HG02763 (cell line): ENCODE measurements around the gene SLC16A14.
A peak's percentile ranks its signal among the peaks of the same experiment; 100 is the strongest.

Source experiments
- ATAC-seq: cut with Tn5 transposase; IDR thresholded peaks from one replicate; pipeline ENCODE4 v1.9.1; 2021; ENCODE audit warnings: mild to moderate bottlenecking, moderate library complexity; ENCODE audit not compliant: unreplicated experiment

Gene SLC16A14

DNA sequence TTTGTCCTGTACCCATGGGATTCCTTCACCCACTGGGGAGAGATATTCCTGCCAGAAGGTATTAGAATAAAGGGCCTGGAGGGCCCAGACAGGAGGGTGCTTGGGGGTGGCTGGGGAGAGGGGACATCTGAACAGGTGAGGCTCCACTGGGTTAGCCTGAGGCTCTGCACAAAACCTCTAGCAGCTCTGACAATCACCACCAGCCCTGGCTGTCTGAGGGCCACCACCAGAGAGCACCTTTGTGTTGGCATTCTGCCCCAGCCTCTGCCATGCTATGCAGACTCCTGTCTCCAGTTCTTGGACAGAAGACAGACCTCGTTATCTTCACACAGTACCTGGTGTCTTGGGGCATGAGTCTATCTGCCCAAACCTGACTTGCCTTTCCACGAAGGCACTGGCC is 25.3 kb downstream of the SLC16A14 start:
- no peak for ATAC-seq

DNA sequence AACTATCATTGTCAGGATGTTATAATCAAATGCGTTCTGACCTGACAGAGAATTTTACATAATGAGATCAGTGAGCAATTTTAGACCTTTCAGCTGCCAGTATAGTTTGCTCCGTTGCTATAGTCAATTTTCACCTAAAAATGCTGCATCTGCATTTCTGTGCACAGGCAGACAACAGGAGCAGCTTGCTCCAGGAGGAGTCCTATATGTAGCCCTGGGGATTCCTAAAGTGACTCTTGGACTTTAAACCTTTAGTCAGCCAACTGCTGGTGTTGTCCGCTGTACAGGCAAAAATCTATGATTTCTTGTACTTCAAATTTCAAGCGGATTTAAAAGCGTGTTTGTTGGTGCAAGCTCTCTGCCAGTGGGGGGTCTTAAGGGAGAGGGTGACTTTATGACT is 25.7 kb downstream of the SLC16A14 start:
- no peak for ATAC-seq

- no peak for ATAC-seq
Measured at GRCh38 chr2:230042195-230042594, 26.5 kb downstream of the SLC16A14 start.

DNA sequence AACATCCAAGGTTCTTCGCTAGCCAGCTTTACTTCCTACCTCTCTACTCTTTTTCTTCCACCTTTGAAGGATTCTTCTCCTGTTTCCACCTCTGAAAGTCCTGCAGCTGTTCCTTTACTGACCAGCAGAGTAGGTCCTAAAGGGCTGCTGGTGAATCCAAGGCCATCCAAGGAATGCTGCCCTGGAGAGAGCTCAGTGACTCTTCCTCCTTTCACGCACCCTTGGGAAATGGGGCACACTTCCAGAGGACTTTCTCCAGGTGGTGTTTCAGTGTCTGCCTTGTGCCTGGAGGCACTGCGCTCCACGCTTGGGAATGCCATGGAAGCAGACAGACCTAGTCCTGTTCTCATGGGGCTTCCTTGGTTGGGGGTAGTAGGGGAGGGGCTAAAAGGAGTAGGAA is 45.4 kb downstream of the SLC16A14 start:
- no peak for ATAC-seq

DNA sequence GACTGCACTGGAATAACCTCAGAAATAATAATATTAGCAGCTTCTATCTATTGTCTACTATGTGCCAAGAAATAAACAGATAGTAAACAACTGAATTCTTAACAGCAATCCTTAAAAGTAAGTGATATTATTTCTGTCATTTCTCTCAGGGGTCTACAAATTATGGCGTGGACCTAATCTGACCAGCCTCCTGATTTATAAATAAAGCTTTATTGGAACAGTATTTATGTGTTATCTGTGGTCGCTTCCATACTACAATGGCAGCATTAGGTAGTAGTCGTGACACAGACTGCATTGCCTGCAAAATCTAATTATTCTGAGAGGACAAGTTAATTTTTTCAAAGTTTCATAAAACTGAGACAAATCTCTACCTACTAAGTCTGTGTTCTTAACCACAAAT is 49.0 kb downstream of the SLC16A14 start:
- ATAC-seq: no peak

GRCh38 chr2:230018153-230018552 is 50.6 kb downstream of the SLC16A14 start:
- no peak for ATAC-seq

- ATAC-seq: no peak
Measured at GRCh38 chr2:230016844-230017243, 51.9 kb downstream of the SLC16A14 start.

DNA sequence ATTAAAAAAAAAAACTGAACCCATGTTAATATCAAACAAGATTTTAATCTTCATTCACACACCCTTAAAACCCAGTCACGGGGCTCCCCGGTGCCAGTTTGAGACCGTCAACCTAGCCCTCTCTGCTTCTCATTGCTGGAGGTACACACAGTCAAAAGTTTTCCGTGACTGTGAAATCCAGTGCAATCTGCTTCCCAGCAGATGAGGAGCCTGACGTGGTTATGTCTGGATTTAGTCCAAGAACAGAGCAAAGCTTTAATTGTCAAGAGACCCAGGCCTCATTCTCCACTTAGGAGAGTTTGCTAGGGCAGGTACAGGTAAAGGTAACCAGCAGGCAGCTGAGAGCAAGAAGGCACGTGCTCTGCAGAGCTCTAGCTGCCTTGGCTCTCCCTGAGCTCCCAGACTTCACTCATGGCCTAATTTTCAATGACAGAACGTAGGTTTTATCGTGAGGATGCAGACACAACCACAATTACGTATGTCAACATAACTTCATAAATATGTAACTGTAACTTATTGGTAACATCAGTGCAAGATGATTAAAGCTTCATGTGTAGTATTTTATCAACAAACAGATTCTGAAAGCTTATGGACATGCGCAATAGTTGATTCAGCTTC is 56.3 kb downstream of the SLC16A14 start:
- no peak for ATAC-seq

GRCh38 chr2:230011617-230012016 is 57.1 kb downstream of the SLC16A14 start:
- ATAC-seq: no peak

- ATAC-seq: no peak
Measured at GRCh38 chr2:230010501-230010900, 58.2 kb downstream of the SLC16A14 start.

GRCh38 chr2:230008708-230009066 is 60.0 kb downstream of the SLC16A14 start:
- ATAC-seq: no peak

GRCh38 chr2:230007931-230008707 is 60.6 kb downstream of the SLC16A14 start:
- no peak for ATAC-seq

DNA sequence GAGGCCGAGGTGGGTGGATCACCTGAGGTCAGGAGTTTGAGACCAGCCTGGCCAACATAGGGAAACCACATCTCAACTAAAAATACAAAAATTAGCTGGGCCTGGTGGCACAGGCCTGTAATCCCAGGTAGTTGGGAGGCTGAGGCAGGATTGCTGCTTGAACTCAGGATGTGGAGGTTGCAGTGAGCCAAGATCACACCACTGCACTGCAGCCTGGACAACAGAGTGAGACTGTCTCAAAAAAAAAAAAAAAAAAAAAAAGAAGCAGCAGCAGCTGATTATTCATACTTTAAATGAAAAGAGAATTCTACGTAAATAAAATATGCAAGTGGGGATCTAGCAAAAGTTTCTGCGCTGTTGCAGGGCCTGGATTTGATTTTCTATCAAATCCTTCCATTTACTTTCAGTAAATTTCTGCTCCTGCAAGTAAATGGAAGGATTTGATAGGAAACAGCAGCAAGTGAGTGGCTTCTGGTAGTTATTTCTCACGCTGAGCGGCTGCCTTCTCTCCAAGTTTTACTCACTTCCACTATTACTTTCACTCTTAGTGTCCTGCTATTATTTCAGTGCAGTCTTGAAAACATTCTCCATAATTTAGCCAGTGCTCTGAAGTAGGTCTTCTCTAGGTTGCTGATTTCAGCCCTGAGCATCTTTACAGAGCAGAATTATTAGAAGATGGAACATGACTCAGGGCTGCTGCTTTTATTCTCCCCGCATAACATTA is 68.4 kb downstream of the SLC16A14 start:
- peak; percentile 73 for ATAC-seq

GRCh38 chr2:229997565-229997964 is 71.2 kb downstream of the SLC16A14 start:
- ATAC-seq: no peak

GRCh38 chr2:229996320-229996719 is 72.4 kb downstream of the SLC16A14 start:
- ATAC-seq: no peak

DNA sequence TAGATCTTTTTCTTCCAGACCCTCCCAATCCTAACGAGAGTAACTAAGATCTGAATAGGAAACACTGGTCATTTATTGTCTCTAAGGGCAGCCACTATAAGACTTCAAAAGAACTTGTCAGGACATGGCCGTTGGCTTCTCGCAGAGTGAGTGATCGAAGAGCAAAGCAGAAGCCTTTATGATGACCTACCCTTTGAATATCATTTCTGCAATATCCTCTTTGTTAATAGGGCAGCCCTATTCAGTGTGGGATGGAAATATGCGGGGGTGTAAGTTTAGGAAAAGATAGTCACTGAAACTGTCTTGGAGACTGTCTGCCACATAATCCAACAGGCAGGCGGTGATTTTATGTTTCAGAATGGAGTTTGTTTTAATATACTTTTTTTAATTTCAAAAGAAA is 75.5 kb downstream of the SLC16A14 start:
- no peak for ATAC-seq
